Adrenal gland (tissue), 5 donors: ENCODE data around the gene SPCS2.

Experiments used
- POLR2A ChIP-seq, 2 donors: fragments of 450-650 bp; IDR thresholded peaks; one replicate each; pipeline ENCODE4 v1.6.1; 2017; ENCODE audit warnings: antibody characterized with exemption in 2 of 2, mild to moderate bottlenecking in 2 of 2, moderate library complexity in 1 of 2
- TF ChIP-seq, protein P1 (sequence below), 6 experiments: fragments of 450-650 bp in 4 of 6; fragments of 200-600 bp in 2 of 6; sonication (generic) in 1 of 6; IDR thresholded peaks; 1 replicate in 5 of 6; 2 replicates in 1 of 6; pipeline versions ENCODE4 v1.5.1 to v1.8.0; 2016 to 2021; ENCODE audit warnings: antibody characterized with exemption in 6 of 6, mild to moderate bottlenecking in 2 of 6, moderate library complexity in 1 of 6
- donor health status: DM: no; HTN: no; CAD: no.

DNA sequence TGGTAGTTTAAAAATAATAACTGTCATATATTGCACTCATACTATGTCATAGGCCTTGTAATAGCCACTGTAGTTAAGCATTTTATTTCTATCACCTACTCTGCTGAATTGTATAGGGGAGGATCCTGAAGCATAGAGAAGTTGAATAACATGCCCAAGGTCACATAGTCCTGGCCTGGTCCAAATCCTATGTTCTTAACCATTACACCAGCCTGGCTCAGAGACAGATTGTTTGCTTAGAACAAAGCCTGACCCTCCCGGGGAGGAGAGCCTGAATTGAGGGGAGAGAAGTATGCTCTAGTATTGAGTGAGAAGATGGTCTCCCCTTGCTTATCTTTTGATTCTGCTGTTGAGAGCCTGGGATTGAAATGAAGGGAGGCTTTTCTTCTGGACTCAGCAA, 41.9 kb downstream of the SPCS2 start:
- no peak for TF ChIP-seq POLR2A (IDR thresholded peaks at IDR 0.05)
- TF ChIP-seq, protein P1, sequence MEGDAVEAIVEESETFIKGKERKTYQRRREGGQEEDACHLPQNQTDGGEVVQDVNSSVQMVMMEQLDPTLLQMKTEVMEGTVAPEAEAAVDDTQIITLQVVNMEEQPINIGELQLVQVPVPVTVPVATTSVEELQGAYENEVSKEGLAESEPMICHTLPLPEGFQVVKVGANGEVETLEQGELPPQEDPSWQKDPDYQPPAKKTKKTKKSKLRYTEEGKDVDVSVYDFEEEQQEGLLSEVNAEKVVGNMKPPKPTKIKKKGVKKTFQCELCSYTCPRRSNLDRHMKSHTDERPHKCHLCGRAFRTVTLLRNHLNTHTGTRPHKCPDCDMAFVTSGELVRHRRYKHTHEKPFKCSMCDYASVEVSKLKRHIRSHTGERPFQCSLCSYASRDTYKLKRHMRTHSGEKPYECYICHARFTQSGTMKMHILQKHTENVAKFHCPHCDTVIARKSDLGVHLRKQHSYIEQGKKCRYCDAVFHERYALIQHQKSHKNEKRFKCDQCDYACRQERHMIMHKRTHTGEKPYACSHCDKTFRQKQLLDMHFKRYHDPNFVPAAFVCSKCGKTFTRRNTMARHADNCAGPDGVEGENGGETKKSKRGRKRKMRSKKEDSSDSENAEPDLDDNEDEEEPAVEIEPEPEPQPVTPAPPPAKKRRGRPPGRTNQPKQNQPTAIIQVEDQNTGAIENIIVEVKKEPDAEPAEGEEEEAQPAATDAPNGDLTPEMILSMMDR (IDR thresholded peaks at IDR 0.05) = no peak
